CD4-positive, alpha-beta T cell treated with Interleukin-21 for 1 hour (primary cell): ENCODE measurements around the gene DAAM1.

Experiments
- DNase-seq: peaks from one replicate; pipeline ENCODE4 v3.0.0-alpha.2; 2020

DAAM1 gene

DNA sequence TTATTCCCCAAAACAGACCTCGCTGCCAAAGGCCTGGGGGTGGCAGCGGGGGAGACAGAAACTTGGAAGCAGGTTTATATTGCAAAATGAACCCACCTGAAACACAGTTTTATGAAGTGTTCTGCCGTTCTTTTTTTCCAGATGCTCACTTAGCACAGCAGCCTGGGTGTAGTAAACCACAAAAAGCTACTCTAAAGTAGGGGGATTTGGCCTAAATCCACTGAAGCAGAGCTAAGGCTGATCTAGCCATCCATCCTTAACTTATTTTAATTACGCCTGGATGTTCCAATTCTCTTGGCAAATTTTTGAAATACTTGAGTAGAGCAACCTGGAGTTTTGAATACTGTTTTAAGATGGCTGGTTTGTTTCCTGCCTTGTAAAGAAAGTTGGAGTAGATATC lies 155.5 kb downstream of the DAAM1 start:
- DNase-seq: no peak

DNA sequence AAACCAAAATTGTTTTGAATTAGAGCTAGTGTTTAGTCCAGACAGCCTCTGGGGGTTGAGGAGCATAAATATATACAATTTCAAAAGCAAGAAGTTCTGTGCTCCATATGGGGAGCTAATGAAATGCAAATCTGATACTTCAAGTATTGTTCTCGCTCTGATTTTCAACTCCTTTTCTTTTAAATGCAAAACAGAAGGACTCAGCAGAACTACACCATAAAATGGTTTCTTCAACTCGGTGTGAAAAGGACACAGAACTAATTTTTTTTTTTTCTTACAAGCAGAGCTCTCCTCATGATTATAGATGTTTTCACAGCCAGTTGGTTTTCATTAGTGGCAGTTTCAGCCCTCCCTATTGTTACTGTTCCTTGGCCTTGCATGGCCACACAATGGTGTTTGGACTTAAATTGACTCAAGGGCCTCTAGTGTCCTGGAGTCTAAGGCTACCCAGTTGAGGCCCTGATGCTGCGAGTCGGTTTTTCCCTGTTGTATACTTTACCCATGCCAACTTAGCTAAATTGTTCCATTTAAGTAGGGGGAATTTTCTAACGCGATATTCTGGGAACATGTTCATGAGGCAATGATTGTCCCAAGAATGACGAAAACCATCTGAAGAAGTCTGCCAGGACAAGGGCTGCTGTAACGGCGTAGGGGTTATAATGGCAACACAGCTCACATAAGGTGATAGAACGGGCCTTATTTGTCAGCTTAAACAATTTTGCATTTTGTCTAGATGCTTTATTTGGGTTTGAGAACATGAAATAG lies 156.4 kb downstream of the DAAM1 start:
- no peak for DNase-seq

DNA sequence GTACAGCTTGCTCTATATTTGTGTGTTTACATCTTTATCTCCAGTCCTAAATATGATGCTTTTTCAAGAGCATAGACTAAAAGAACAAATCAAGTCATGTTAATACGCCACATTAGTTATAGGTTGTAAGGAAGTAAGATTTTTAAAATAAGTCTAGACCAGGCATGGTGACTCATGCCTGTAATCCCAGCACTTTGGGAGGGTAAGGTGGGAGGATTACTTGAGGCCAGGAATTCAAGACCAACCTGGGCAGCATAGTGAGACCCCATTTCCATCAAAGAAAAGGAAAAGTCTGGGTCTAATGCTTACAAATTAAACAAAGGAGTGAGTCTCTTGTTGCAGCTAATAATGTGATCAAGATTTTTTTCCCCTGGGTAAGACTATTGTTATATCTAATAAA lies 157.9 kb downstream of the DAAM1 start:
- DNase-seq: no peak

DNA sequence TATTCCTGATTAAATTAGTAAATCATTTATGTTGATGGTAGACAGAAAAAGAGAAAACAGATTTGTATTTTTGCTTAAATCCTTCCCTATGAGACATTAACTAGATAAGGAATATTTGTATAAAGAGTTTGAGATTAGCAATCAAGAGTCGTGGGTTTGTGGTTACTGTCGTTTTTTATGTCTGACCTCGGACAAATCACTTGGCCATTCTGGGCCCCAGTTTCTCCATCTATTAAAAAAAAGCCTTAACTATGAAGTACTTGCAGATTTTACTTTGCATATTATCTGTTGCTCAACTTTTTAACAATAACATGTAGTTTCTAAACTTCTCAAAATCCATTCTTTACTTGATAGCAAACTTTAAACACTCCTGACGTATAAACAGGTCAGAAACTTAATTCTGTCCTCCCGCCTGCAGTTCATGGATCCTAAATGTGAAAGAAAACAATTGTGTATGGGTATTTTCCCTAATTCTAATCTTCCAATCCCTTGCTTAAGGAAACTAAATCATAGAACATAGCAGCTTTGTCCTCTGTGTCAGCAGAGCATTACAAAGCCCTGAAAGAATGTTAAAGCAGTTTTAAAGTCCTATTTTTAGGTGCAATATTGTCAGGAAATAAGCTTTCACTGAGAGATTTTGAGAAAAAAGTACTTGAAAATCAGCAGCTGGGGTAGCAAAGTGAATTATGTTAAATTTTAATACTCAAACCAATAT lies 158.5 kb downstream of the DAAM1 start:
- DNase-seq: no peak

DNA sequence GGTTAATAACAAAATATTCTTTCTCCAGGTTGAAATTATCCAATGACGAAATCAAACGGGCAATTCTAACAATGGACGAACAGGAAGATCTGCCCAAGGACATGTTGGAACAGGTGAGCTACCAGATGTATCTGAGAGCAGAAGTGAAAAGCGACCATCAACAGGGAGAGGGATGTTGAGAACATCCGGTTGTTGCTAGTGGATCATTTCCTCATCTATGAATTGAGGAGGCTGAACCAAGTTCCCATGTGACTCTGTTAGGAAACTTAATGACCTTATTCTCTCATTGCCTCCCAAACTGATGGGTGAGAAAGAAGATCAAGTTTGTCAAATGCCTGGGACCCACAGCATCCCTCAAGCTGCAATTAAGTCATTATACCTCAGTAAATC lies 159.0 kb downstream of the DAAM1 start:
- no peak for DNase-seq

DNA sequence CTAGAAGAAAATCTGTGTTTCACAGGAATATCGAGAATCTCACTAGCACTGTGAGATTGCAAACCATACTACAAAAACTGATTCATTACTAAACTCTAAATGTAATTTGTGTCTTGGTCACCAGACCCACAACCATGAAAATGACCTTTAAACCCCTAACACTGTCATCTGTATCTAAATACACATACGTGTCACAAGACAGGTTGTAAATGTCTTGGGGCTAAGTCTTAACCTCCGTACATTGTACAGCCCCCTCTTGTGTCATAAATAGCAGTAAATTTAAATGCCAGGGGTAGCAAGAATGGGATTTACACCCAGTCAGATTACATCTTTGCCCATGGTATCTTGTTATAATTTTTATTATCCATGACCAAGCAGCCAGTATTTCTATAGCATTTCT lies 159.4 kb downstream of the DAAM1 start:
- DNase-seq: no peak

DNA sequence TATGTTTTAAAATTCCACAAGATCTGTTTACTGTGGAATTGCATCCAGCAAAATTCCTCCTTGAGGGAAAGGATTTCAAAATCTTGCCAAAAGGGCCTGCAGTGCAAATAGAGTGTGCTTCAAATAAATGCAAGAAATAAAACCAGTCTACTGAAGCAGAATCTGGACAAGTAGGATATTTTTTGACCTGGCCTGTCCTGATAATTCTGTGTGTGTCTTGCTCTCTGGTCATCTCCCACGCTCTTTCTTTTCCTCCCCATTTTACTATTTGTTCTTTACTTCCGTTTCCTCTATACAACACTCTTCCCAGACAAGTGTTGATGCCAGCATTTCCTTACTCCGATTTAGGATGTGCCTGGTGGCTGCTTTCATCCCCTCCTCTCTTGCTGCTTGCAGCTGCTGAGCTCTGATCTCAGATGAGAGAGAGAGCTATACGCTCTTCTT lies 160.8 kb downstream of the DAAM1 start:
- no peak for DNase-seq

DNA sequence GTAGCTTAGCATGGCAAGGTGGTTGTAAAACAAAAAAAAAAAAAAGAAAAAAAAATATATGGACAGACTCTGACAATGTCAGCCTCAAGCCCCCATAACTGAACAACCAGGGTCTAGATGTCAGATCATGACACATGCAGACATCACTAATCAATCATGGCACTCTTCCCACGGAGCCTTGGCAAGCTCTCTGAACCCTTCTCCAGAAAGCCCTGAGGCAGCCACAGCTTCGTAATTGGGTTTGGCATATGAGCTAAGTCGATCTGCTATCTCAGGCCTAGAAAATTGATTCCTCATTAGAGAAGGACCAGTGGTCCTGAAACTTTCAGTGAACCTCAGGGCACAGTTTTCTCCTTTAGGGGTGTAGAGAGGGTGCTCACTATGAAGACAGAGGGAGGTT lies 164.5 kb downstream of the DAAM1 start:
- DNase-seq: no peak

DNA sequence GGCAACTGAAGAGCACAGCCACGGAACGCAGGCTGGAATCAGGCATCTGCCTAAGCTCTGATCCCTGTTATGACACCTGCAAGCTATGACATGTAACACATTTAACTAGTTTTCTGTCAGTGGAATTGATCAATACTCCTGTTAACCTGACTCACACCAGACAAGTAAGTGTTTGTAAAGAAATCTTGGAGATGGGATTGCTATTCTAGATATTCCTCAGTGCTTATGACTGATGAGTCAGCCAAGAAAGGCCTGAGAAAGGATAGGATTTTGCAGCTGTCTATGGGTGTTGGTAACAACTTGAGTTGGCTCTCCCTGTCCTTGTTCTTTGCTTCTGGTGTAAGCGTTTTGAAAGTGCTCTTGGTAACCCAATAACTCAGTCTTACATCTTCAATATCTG lies 166.2 kb downstream of the DAAM1 start:
- DNase-seq: no peak

DNA sequence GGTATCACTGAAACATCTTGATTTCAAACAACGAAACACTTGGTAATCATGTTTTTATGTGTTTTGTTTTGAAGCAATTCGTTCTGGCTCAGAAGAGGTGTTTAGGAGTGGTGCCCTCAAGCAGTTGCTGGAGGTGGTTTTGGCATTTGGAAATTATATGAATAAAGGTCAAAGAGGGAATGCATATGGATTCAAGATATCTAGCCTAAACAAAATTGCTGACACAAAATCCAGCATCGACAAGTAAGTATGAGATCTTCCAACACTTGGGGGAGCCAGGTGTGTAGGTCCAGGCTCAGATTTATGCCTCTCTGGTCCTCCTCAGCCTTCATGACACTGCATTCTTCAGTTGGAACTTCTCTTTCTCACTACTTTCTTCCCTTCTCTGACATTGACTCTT lies 166.6 kb downstream of the DAAM1 start:
- no peak for DNase-seq

DNA sequence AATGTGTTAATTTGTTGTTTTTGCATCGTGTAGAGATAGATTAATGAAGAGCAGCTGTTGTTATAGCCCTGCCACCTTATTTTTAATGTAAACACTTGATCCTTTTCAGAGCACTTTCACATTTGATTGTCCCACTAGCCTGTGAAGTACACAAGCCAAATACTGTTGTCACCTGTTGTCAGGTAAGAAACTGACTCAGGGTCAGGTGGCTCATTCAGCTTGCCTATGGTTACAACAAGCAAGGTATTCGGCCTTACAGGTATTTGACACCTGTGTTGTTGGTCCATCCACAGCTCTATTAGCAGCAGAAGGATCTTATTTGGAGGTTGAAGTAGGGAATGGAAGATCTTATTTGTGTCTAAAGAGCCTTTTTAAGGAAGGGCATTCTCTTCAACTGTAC lies 167.8 kb downstream of the DAAM1 start:
- no peak for DNase-seq

DNA sequence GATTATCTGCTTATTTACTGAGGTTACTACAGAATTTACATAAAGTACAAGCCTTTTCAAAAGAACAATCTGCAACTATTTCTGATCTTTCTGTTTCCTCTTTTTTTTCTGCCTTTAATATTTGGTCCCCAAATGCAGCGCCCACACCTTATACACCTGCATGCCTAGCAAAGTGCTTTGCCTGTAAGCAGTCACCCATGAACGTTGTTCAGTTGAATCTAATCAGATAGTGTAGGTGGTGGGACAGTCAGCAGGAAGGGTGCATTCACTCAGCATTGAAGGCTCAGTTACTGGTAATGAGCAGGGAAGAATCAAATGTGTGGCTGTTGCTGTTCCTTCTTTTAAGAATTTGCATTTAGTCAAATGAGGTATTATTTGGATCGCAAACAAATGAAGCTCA lies 168.3 kb downstream of the DAAM1 start:
- no peak for DNase-seq

DNA sequence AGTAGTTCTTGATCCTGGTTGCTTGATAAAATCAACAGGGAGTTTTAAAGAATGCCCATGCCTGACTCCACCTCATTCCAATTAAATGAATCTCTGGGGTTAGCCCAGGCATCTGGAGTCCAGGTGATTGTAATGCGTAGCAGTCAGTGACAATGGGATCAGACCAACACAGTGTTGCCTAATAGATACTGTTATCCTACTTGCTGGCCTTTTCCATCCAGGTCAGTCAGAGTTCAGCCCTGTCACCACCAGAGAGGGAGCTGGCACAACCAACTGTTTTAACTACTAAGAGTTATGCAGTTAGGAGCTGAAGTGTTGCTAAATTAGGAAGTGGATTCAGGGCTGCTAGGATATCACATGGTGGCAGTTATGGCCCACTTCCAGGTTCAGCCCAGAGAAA lies 169.6 kb downstream of the DAAM1 start:
- no peak for DNase-seq

DNA sequence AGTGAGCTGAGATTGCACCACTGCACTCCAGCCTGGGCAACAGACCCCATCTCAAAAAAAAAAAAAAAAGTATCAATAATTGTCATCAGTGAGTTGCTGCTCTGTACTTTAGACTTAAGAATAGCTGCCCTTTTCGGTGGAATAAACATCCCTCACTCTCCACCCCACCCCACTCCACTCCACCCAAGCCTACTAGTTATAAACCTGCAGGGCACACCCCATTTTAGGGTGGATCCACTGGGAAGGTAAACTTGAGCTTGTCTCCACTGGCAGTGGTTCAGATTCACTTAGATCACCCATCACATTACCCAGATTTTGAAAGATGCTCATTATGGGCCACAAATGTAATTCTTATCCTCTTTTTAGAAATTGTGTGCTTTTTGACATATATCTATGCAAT lies 170.3 kb downstream of the DAAM1 start:
- DNase-seq: no peak

DNA sequence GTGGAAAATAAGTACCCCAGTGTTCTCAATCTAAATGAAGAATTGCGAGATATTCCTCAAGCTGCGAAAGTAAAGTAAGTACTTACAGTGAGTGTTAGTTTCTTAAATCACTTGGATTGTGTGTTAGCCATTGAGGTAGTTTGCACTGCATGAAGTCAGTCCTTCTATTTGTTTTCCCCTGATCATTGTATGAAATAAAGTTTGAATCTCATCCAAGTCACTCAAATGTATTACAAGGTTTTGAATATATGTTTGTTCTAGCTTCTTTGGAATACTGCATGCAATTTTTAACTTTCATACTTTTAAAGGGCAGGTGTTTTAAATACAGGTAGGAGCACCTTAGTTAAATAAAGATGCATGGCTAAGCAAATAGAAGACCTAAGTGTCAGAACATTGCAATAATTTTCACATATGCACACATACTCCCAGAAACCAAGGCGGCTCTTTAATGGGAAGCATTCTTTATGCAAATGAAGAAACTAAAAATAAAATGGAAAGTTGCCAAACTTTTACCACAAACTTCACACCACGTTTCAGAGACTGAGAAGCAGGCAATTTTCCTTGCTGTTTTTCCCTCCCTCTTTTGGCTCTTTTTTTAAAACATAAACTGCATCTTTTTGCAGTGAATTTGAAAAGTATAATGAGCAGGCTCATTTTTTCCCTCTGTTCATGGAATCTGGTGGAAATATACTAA lies 171.1 kb downstream of the DAAM1 start:
- DNase-seq: no peak

DNA sequence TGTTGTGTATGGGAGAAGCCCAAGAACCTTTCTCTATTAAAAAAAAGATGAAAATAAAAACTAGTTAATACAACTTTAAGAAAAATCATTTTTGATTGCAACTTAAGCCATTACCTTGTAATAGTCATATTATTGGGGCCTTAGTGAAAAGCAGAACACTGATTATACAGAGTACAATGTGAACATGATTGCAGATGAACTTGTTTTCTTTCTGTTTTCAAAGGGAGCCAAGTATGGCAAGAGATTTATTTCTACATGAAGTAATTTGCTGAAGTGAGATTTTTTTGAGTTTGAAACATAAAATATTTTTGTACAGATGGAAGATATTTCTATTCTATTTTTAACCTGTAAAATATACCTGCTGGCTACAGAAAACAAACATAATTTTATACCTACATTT lies 171.8 kb downstream of the DAAM1 start:
- DNase-seq: no peak

DNA sequence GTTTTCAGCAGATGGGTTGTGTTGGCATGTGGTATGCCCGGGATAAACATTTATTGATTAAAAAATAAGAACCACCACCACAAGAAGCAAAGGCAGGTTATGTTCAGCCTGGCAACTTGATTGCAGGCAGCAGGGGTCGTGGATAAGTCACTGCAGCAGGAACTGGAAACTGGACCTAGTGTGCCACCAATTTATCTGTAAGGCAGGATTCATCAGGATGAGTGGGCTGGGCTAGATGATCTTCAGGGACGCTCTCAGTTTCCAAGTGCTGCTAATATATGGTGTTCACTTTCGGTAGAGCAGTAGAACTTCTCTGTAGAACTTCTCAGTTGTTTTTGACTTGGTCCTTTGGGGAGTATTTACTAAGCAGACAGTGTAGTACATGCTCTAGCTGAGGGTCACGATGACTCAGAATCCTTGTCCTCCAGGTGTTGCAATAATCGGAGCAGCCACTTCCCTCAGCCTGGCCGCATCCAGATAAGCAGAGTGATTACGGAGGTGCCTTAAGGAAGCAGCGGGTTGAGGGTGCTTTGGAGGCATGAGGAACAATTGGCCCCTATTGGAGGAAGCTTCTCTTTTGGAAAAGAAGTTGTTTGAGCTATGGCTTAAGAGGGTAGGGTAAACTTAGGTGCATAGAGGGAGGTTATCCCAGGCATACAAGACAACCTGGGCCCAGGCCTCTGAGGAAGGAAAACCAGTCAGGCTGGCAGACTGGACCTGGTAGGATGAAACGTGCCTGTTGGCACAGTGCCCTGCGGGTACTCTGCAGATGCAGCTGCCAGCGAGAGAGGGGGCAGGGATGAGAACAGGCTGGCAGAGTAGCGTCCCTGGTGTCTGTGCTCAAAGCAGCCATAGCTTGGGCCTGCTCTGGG lies 172.7 kb downstream of the DAAM1 start:
- DNase-seq: no peak

DNA sequence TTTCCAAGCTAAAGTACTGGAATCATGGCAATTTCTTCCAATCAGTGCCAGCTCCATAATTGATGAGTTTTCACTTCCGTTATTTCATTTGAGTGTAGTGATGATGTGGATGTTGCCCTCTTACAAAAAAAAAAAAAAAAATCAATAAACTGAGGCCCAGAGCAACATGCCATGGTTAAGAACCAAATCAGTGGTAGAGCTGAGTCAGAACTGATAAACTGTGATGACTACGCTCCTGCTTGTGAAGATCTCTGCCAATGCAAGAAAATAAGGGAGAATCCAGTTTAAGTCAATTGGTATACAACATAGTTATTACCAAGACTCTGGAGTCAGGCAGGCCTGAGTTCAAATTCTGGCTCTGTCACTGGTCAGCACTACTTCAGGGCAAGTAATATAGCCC lies 174.0 kb downstream of the DAAM1 start:
- DNase-seq: no peak

DNA sequence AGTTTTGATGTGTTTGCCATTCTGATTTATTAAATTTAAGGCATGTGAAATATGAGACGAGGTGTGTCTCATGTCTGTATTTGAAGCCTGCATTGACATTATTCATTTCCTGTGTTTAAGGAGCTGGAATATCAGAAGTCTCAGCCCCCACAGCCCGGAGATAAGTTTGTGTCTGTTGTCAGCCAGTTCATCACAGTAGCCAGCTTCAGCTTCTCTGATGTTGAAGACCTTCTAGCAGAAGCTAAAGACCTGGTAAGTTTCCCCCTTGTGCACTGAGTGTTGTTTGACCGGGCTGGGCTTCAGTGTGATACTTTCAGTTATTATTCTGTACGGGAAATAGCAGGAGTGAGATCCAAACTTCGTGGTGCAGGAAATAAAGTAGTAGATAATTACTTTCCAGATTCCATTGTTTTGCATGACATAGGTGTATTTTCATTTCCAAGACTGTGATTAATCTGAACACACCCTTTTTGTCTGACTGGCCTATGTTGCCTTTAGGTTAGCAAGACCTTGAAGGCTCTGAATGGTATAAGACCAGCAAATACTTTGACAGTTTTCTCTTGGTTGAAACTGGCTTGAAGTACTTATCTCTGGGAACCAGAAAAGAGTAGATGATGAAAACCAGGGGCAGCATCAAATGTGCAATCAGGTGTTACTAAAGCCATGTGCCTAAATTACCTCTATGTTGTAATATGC lies 175.2 kb downstream of the DAAM1 start:
- no peak for DNase-seq

DNA sequence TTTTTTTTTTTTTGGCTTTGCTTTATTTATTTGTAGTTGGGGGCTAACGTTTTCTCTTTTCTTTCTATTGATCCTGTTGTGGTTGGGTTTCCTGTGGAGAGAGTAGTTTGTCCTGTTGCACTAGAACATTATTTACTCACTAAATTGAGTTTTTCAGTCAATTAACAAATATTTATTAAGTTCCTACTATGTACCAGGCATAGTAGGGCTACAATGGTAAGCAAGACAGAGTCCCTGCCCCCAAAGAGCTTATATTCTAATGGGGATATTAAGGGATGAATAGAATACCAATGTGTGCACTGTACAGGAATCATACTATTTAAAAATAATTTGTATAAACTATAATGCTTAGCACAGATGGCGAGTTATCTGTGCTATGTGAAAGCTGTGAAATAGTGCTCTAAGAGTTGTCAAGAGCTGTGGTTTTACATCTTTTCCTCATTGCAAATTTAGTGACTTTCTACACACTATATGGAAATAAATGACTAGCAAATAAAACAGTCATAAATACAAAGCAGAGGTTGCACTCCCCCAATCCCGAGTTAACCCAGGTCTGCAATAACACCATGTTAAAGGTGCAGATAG lies 181.8 kb downstream of the DAAM1 start:
- DNase-seq: no peak

DNA sequence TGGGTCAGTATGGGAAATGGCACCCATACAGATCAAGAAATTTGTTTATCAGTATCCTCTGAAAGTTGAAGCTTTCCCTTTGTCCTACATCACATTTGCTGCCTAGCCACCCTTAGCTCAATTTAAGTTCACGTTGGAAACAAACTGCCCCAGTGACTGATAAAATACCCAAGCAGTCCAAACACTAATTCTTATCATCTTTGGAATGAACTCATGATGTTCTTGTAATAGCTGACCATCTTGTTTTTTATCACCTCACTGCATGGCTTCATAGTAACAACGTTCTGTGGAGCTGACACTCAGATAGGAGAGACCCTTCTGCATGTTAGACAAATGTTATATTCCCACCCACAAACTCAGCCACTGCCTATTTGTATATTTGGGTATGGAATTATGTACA lies 183.3 kb downstream of the DAAM1 start:
- no peak for DNase-seq

DNA sequence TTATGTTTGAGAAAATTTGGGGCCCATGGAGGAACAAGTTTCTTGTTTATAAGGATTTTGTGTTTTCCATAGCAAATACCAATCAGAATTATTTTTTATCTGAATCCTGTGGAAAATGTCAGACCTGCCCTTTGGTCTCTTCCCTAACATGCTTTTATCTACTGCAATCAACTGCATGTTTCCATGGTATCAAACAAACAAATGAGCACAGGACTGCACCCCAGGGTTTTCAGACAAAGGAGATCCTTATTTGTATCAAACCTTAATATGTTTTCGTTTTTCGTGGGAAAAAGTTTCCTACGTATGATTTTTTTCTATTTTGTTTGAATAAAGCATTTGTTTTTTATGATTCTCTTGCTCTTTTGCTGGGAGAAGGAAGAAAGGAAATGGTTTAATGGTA lies 185.6 kb downstream of the DAAM1 start:
- DNase-seq: no peak
